IgD-negative memory B cell (primary cell): Measurements from ENCODE around the gene DLD. TPM values are rescaled to one million over a fixed set of nuclear protein-coding genes. Genes with fewer than 3 reads are reported as not detected.
"Not testable (repeated sequence)": the region's sequence is repeated elsewhere in the genome, so short reads cannot be mapped to it uniquely, and the experiment has no call there.

Experiments used
- H3K27ac Mint-ChIP-seq, 3 donors: one replicate each; pipeline ENCODE4 v1.8.0; 2020 to 2022; ENCODE audit warnings: mild to moderate bottlenecking in 3 of 3, mixed read lengths in 3 of 3, moderate library complexity in 1 of 3
- H3K27me3 Mint-ChIP-seq: one replicate; pipeline ENCODE4 v1.8.0; 2021; ENCODE audit warnings: mixed read lengths
- H3K36me3 Mint-ChIP-seq: one replicate; pipeline ENCODE4 v1.8.0; 2020; ENCODE audit warnings: mild to moderate bottlenecking, mixed read lengths
- H3K4me1 Mint-ChIP-seq, 3 donors: one replicate each; pipeline ENCODE4 v1.8.0; 2020 to 2022; ENCODE audit warnings: mixed read lengths in 3 of 3, mild to moderate bottlenecking in 1 of 3
- H3K4me3 Mint-ChIP-seq, 4 donors: one replicate each; pipeline ENCODE4 v1.8.0; 2020 to 2022; ENCODE audit warnings: mild to moderate bottlenecking in 4 of 4, mixed read lengths in 4 of 4, moderate library complexity in 3 of 4
- H3K9me3 Mint-ChIP-seq, 3 donors: one replicate each; pipeline ENCODE4 v1.8.0; 2020 to 2021; ENCODE audit warnings: mixed read lengths in 3 of 3, mild to moderate bottlenecking in 1 of 3
- polyA plus RNA-seq: library from polyadenylated mRNA; unstranded; fragments of 300-500 nt; fragmentation: Illumina TruSeq; gene quantifications from one replicate; pipeline ENCODE4 v1.2.3, GENCODE V29; 2021

The DLD gene
- polyA plus RNA-seq, 1 donor from 2014 or later = 45.2 TPM

DNA sequence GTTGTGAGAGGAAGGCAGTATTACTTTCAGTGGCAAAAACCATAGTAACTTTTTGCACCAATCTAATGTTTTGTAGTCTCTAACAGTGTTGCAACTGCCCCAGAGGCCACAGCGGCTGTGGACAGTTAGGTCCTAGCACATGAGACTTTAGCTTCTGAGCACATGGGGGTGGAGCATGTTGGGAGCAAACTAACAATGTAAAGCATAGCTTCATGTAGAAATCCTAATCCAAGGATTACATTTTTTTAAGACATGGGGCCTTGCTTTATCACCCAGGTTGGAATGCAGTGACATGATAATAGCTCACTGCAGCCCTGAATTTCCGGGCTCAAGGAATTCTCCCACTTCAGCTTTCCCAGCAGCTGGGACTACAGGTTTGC lies 62.9 kb downstream of the DLD start:
- Mint-ChIP-seq H3K4me1 (no peaks in the 10 kb centered on the region), H3K27me3 (peaks cover 2% of the 10 kb centered on the region), H3K9me3 (no peaks in the 10 kb centered on the region), H3K27ac (no peak overlapping the region), H3K4me3 (no peak overlapping the region), H3K36me3 (no peaks in the 10 kb centered on the region)

GRCh38 chr7:107955394-107955793 lies 64.4 kb downstream of the DLD start:
- peaks cover under 1% of the 10 kb centered on the region for H3K36me3 Mint-ChIP-seq
- H3K27ac Mint-ChIP-seq = no peak overlapping the region
- H3K27me3 Mint-ChIP-seq = peaks cover 2% of the 10 kb centered on the region
- no peak overlapping the region for H3K4me3 Mint-ChIP-seq
- no peaks in the 10 kb centered on the region for H3K4me1 Mint-ChIP-seq
- no peaks in the 10 kb centered on the region for H3K9me3 Mint-ChIP-seq

GRCh38 chr7:107956950-107957349 lies 66.0 kb downstream of the DLD start:
- H3K4me1 Mint-ChIP-seq, H3K4me3 Mint-ChIP-seq, H3K36me3 Mint-ChIP-seq, H3K27me3 Mint-ChIP-seq, H3K9me3 Mint-ChIP-seq, H3K27ac Mint-ChIP-seq: not testable (repeated sequence)

DNA sequence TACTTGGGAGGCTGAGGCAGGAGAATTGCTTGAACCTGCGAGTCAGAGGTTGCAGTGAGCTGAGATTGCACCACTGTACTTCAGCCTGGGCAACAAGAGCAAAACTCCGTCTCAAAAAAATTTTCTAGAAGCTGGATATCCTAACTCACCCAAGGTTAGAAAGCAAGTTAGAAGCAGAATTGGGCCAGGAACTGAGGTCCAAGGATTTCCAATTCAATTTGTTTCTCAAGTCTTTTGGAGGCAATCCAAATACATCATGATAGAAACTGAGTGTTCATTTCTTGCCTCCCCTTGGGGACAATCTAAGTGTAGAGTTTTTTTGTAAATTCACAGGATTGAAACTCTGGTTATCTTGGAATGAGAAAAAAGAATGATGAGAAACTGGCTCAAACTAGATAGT lies 66.5 kb downstream of the DLD start:
- no peak overlapping the region for H3K27ac Mint-ChIP-seq
- H3K36me3 Mint-ChIP-seq = peaks cover 2% of the 10 kb centered on the region
- H3K4me1 Mint-ChIP-seq = no peaks in the 10 kb centered on the region
- H3K9me3 Mint-ChIP-seq = no peaks in the 10 kb centered on the region
- peaks cover 2% of the 10 kb centered on the region for H3K27me3 Mint-ChIP-seq
- no peak overlapping the region for H3K4me3 Mint-ChIP-seq

- no peaks in the 10 kb centered on the region for H3K9me3 Mint-ChIP-seq
- H3K27me3 Mint-ChIP-seq = peaks cover 2% of the 10 kb centered on the region
These were observed 68.0 kb downstream of the DLD start for GRCh38 chr7:107958764-107959526.

DNA sequence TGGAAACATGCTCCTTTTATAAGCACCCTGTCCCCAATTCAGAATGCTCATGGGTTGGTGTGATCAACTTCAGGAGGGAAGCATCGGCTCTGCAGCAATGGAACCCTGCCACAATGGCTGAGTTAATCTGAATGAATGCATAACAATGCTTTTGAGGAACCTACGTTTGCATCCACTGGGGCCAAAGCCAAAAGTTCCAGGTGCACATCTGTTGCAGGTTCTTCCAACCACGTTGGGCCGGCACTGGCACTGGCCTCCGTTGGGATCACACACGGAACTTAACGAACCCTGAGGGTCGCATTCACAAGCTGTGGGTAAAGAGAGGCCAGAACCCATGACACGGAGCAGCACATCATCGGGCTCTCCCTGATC lies 68.5 kb downstream of the DLD start:
- Mint-ChIP-seq H3K4me3 (no peak overlapping the region), H3K36me3 (peaks cover 2% of the 10 kb centered on the region), H3K9me3 (no peaks in the 10 kb centered on the region), H3K27ac (no peak overlapping the region), H3K4me1 (no peaks in the 10 kb centered on the region), H3K27me3 (peaks cover 2% of the 10 kb centered on the region)

More at GRCh38 chr7:107958764-107959526, 68.0 kb downstream of the DLD start:
- no peak overlapping the region for H3K4me3 Mint-ChIP-seq
- no peaks in the 10 kb centered on the region for H3K4me1 Mint-ChIP-seq
- H3K27ac Mint-ChIP-seq = no peak overlapping the region
- H3K36me3 Mint-ChIP-seq = peaks cover 2% of the 10 kb centered on the region

DNA sequence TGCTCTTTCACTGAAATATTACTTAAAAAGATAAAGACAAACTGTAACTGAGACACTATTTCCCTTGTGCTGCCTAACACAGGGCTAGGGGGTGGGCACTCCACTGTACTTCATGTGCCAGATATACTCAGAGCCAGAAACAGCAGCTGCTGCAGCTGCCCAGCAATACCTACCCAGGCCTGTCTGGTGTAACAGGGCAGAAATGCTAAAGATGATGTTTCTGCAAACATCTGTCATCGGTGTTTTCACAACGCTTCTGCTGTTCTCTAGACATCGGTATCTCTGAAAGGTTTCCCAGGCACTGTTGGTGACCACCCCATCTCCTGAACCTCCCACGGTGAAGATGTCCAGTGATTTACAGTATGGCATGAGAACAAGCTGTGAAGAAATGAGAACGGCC lies 69.3 kb downstream of the DLD start:
- no peaks in the 10 kb centered on the region for H3K9me3 Mint-ChIP-seq
- H3K36me3 Mint-ChIP-seq = peaks cover 2% of the 10 kb centered on the region
- H3K4me3 Mint-ChIP-seq = no peak overlapping the region
- peaks cover 7% of the 10 kb centered on the region for H3K27me3 Mint-ChIP-seq
- no peaks in the 10 kb centered on the region for H3K4me1 Mint-ChIP-seq
- no peak overlapping the region for H3K27ac Mint-ChIP-seq

DNA sequence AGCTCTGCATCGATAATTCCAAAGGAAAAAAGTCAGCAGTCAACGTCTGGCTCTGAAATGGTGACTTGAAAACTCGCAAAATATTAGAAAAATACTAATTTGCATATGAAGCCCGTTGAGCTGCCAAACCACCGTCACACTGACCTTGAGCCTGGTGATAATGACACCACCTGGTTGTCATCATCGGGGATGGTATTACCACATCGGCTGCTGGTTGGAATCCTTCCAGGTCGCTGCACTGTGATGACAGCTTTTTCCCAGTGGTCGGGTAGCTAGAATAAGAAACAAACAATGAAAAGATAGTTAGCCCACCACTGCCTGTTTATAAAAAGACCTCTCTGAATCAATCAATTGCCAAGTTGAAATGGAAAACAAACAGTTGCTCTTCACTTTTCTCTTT lies 70.4 kb downstream of the DLD start:
- Mint-ChIP-seq H3K27me3 (peaks cover 5% of the 10 kb centered on the region), H3K4me3 (no peak overlapping the region), H3K27ac (no peak overlapping the region), H3K4me1 (no peaks in the 10 kb centered on the region), H3K36me3 (peaks cover 2% of the 10 kb centered on the region), H3K9me3 (no peaks in the 10 kb centered on the region)

DNA sequence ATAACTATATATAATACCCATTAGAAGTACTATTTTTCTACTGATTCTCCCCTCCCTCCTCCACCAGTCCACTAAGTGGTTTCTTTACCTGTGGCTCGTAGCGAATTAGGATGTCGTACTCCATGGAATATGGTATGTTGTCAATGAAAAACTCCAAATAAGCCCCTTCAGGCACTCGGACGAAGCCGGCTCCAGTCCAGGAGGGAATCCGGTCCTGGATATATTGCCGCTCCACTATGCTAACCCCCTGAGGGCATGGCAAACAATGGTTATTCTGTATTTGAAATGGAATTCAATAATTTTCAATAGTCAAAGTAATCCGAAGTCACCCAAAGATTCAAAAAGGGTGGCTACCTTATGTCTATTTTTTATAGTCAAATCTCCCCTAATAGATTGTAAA lies 71.8 kb downstream of the DLD start:
- Mint-ChIP-seq H3K27me3 (peaks cover 5% of the 10 kb centered on the region), H3K27ac (no peak overlapping the region)

DNA sequence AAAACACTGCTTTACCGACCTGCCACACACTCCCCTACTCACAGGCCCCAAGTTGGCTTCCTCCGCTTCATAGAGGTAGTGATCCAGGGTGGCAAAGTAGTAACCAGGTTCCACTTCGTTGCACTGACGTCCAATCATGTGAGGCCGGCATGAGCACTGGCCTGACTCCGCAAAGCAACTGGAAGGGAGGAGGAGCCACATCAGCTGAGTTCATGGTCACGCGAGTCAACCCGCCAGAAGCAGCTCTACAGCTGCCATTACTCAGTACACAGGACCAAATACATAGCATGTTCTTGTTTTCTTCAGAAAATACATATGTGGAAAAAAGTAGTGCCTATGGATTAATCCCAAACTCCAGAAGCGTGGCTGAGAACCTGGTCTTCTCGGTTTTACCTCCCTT lies 73.5 kb downstream of the DLD start:
- peaks cover 2% of the 10 kb centered on the region for H3K36me3 Mint-ChIP-seq
- no peaks in the 10 kb centered on the region for H3K4me1 Mint-ChIP-seq
- no peaks in the 10 kb centered on the region for H3K9me3 Mint-ChIP-seq
- no peak overlapping the region for H3K27ac Mint-ChIP-seq
- no peak overlapping the region for H3K4me3 Mint-ChIP-seq
- peaks cover 5% of the 10 kb centered on the region for H3K27me3 Mint-ChIP-seq

More for the DNA sequence above, 71.8 kb downstream of the DLD start:
- peaks cover 2% of the 10 kb centered on the region for H3K36me3 Mint-ChIP-seq
- no peaks in the 10 kb centered on the region for H3K9me3 Mint-ChIP-seq
- H3K4me3 Mint-ChIP-seq = no peak overlapping the region
- no peaks in the 10 kb centered on the region for H3K4me1 Mint-ChIP-seq

- Mint-ChIP-seq H3K27me3 (peaks cover 8% of the 10 kb centered on the region), H3K9me3 (no peaks in the 10 kb centered on the region), H3K36me3 (no peaks in the 10 kb centered on the region), H3K27ac (no peak overlapping the region), H3K4me3 (no peak overlapping the region), H3K4me1 (no peaks in the 10 kb centered on the region)
These were observed 75.7 kb downstream of the DLD start for GRCh38 chr7:107966711-107967110.

- peaks cover 8% of the 10 kb centered on the region for H3K27me3 Mint-ChIP-seq
- H3K9me3 Mint-ChIP-seq = no peaks in the 10 kb centered on the region
- H3K27ac Mint-ChIP-seq = no peak overlapping the region
- no peaks in the 10 kb centered on the region for H3K36me3 Mint-ChIP-seq
- no peaks in the 10 kb centered on the region for H3K4me1 Mint-ChIP-seq
- no peak overlapping the region for H3K4me3 Mint-ChIP-seq
These were observed 76.4 kb downstream of the DLD start for GRCh38 chr7:107967420-107967819.

DNA sequence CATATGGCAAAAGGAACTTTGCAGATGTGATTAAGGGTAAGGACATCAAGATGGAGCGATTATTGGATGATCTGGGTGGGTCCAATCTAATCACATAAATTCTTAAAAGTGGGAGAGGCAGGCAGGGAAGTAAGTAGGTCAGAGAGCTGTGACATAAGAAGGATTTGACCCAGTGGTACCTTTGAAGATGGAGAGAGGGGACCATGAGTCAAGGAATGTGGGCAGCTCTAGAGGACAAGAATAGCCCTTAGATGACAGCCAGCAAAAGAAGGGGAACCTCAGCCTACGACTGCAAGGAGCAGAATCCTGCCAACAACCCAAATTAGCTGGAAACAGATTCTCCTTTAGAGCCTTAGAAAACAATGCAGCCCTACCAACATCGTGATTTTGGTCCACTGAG lies 77.5 kb downstream of the DLD start:
- no peaks in the 10 kb centered on the region for H3K36me3 Mint-ChIP-seq

GRCh38 chr7:107969856-107970255 lies 78.9 kb downstream of the DLD start:
- Mint-ChIP-seq H3K27me3 (peaks cover 6% of the 10 kb centered on the region), H3K9me3 (no peaks in the 10 kb centered on the region), H3K36me3 (no peaks in the 10 kb centered on the region), H3K4me1 (no peaks in the 10 kb centered on the region), H3K27ac (no peak overlapping the region), H3K4me3 (no peak overlapping the region)

More for the DNA sequence above, 77.5 kb downstream of the DLD start:
- peaks cover 8% of the 10 kb centered on the region for H3K27me3 Mint-ChIP-seq
- no peaks in the 10 kb centered on the region for H3K9me3 Mint-ChIP-seq
- no peaks in the 10 kb centered on the region for H3K4me1 Mint-ChIP-seq
- no peak overlapping the region for H3K27ac Mint-ChIP-seq
- no peak overlapping the region for H3K4me3 Mint-ChIP-seq
